ENCODE measurements around the gene TTF2. TPM values are rescaled to one million over a fixed set of nuclear protein-coding genes. Genes with fewer than 3 reads are reported as not detected.

The TTF2 gene
- total RNA-seq, 4 donors from 2014 or later = 11.1 to 17.0 (median 14.2) TPM

DNA sequence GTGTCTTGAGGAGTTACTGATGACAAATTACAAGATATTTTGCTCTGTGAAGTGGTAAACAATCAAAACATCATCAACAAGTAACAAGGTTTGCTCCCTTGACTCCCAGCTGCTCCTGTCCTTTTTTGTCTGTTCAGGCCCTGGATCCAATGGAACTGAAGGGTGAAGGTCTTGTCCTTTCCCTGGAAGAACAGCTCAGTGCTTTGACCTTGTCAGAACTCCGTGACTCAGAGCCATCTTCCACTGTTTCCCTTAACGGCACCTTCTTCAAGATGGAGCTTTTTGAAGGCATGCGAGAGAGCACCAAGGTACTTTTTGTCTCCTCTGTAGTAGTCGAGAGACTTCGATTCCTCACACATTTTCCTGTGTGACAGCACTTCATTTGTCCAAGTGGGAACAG lies 32.5 kb downstream of the TTF2 start:
- TF ChIP-seq, protein P1, sequence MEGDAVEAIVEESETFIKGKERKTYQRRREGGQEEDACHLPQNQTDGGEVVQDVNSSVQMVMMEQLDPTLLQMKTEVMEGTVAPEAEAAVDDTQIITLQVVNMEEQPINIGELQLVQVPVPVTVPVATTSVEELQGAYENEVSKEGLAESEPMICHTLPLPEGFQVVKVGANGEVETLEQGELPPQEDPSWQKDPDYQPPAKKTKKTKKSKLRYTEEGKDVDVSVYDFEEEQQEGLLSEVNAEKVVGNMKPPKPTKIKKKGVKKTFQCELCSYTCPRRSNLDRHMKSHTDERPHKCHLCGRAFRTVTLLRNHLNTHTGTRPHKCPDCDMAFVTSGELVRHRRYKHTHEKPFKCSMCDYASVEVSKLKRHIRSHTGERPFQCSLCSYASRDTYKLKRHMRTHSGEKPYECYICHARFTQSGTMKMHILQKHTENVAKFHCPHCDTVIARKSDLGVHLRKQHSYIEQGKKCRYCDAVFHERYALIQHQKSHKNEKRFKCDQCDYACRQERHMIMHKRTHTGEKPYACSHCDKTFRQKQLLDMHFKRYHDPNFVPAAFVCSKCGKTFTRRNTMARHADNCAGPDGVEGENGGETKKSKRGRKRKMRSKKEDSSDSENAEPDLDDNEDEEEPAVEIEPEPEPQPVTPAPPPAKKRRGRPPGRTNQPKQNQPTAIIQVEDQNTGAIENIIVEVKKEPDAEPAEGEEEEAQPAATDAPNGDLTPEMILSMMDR (IDR thresholded peaks at IDR 0.05; ENCODE audit: low read depth) = no peak

DNA sequence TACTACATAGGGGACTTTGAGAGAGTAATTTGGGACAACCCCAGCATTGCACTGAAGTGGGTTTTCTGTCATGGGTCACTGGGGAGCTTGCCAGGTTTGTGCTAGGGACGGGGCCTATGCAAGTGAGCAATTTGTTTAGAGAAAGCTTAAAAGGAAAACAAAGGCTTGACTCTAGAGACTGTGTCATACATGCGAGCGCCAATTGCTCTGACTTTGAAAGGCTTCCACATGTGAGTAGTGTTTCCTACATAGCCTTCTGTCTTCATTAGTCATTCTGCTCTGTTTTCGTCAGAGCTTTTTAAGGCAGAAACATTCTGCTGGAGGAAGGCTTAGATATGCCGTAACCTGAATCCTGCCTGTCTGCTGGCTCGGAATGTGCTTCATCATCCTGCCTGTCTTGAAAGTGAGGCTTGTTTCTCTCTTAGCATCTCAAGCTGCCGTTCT lies 33.0 kb downstream of the TTF2 start:
- TF ChIP-seq, protein P1 (IDR thresholded peaks at IDR 0.05; ENCODE audit: low read depth) = no peak

DNA sequence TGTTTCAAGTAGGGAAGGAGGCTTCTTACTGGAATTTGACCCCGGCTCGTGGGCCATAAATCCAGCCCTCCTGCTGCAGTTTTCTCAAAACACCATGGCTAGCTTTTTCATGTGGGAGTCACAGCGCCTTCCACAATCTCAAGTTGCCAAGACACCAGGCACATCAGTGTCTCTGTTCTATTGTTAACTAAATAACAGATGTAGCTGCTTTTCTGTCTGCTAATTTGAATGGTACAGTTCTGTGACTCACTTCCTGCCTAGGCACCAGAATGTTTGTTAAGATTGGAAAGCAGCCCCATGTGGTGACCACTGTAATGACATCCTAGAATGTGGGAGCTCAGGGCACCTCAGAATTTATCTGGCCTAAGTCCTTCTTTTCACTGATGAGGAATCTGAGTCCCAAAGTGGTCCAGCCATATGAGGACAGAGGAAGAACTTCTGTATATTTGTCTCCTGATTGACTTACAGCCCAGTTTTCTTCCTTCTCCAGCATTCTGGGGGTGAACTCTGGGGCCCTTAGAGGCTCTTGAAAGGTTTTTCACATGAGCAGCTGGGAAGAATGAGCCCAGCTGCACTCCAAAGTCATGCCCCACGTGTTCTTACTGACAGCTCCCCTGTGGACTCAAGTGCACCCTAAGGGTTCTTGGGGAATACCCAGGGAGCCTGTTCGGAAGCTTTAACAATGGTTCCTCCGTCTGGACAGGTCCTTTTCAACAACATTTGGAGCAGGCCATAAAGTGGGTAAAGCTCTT lies 33.9 kb downstream of the TTF2 start:
- TF ChIP-seq, protein P1 (IDR thresholded peaks at IDR 0.05; ENCODE audit: low read depth) = no peak

DNA sequence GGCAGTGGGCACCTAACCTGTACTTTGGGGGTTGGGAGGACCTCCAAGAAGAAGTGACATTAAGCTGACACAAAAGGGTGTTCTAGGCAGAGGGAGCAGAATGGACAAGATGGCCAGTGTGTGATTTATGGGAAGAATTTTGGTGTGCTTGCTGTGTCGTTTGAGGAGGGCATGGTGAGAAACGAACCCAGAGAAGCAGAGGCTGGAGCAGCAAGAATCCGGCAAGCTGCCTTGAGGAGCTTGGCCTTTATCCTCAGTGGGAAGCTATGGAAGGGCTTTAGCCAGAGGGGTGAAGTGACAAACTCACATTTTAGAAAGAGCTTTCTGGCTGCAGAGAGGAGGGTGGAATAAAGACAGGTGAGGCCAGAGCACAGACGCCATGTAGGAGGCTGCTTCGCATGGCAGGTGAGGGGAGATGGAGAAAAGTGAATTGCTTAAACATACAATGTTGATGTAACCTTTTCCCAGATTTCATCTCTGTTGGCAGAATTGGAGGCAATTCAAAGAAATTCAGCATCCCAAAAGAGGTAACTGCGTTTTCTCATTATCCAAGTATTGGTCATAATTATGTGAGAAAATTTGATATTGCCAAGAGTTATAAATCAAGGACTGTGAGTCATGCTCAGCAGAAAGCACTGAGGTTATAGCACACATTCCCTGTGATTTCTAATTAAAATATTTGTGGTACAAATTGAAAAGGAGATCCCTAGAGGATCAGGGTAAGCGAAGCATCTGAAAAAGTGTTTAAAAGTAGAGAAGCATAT lies 34.9 kb downstream of the TTF2 start:
- TF ChIP-seq, protein P1 (IDR thresholded peaks at IDR 0.05; ENCODE audit: low read depth) = no peak

DNA sequence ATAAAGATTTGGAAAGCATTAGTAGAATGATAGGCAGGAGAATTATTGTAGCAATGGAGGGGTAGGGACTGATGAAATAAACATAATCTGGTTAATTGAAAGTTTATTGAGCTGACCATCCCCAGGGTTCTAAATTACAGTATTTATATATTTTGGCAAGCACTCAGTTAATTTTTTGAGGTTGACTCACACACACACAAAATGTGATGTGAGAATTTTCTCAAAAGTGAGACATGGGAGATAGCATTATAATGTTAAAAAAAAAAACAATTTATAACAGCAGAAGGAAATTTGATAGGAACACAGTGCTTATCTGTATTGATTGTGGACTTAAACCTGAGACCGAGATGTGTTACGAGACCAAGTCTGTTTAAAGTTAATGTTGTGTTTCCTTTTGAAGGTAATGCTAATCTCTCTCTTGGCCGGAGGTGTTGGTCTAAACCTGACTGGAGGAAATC lies 36.9 kb downstream of the TTF2 start:
- TF ChIP-seq, protein P1 (IDR thresholded peaks at IDR 0.05; ENCODE audit: low read depth) = no peak

DNA sequence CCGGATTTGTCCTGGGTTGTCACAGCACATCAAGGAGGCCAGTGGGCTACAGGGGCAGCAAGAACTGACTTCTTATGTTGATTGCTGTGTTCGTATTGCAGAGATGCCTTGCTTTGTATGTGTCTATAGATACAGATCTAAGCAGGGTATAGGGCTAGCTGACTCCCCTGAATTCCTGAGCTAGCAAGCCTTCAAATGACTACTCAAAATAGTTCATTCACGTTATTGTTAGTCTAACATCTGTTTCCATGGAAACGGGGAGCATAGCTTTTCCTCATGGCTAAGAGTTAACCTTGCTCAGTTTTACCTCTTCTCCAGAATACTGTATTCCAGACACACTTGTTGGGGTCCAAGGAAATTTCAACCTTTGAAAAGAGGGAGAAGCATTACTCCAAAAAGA lies 37.3 kb downstream of the TTF2 start:
- TF ChIP-seq, protein P1 (IDR thresholded peaks at IDR 0.05; ENCODE audit: low read depth) = no peak

DNA sequence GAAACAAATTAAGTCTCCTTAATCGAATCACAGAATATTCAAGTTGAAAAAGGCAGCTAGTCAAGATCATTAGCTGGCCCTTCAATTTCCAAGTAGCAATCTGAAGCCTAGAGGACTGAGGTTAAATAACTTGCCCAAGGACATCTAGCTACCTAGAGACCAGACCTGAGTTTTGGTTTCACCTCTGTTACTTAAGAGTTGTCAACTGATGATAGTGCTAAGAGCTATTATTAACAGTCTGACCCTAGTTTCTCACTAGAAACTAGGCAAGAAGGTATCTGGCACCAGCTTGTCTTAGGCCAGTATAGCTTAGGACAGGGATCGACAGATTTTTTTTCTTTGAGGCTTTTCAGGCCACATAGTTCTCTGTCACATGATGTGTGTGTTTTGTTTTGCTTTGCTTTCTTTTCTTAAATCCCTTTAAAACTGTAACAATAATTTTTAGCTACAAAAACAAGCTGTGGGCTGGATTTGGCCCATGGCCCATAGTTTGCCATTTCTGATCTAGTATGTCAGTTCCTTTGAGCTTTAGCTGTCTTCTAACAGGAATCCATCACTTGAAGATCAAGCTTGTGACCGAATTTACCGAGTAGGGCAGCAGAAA lies 38.3 kb downstream of the TTF2 start:
- TF ChIP-seq, protein P1 (IDR thresholded peaks at IDR 0.05; ENCODE audit: low read depth) = no peak

Data from subcutaneous adipose tissue (tissue), 4 donors.